ENCODE measurements around the gene CSF2RB.
A peak's percentile ranks its signal among the peaks of the same experiment; 100 is the strongest.
"Not testable (repeated sequence)": the region's sequence is repeated elsewhere in the genome, so short reads cannot be mapped to it uniquely, and the experiment has no call there.

The CSF2RB gene

GRCh38 chr22:36977401-36977861, 64.0 kb downstream of the CSF2RB start:
- Histone ChIP-seq H3K27me3 (ENCODE audit: control insufficient read depth, insufficient read depth, low read length) (no peaks in the 10 kb centered on the region), H3K36me3 (ENCODE audit: control insufficient read depth, insufficient read depth, low read length) (no peaks in the 10 kb centered on the region), H3K27ac (ENCODE audit: low read depth, low read length) (no peak overlapping the region), H3K4me1 (ENCODE audit: control insufficient read depth, insufficient read depth, low read length) (no peaks in the 10 kb centered on the region), H3K9me3 (ENCODE audit: control insufficient read depth, insufficient read depth, low read length) (no peaks in the 10 kb centered on the region), H3K4me3 (ENCODE audit: low read depth, low read length) (peak overlapping the region; percentile 55), H3K9ac (ENCODE audit: low read depth, low read length) (no peak overlapping the region)

GRCh38 chr22:36977947-36978660, 64.7 kb downstream of the CSF2RB start:
- H3K27ac ChIP-seq (ENCODE audit: low read depth, low read length) = no peak overlapping the region

GRCh38 chr22:36979016-36979910, 65.8 kb downstream of the CSF2RB start:
- no peak overlapping the region for H3K4me3 ChIP-seq (ENCODE audit: low read depth, low read length)

More at GRCh38 chr22:36977947-36978660, 64.7 kb downstream of the CSF2RB start:
- peak overlapping the region; percentile 55 for H3K4me3 ChIP-seq (ENCODE audit: low read depth, low read length)
- no peak overlapping the region for H3K9ac ChIP-seq (ENCODE audit: low read depth, low read length)
- H3K9me3 ChIP-seq (ENCODE audit: control insufficient read depth, insufficient read depth, low read length) = no peaks in the 10 kb centered on the region
- H3K36me3 ChIP-seq (ENCODE audit: control insufficient read depth, insufficient read depth, low read length) = no peaks in the 10 kb centered on the region
- H3K27me3 ChIP-seq (ENCODE audit: control insufficient read depth, insufficient read depth, low read length) = no peaks in the 10 kb centered on the region
- no peaks in the 10 kb centered on the region for H3K4me1 ChIP-seq (ENCODE audit: control insufficient read depth, insufficient read depth, low read length)

GRCh38 chr22:36981247-36981775, 67.9 kb downstream of the CSF2RB start:
- peaks cover 4% of the 10 kb centered on the region for H3K9me3 ChIP-seq (ENCODE audit: control insufficient read depth, insufficient read depth, low read length)
- H3K9ac ChIP-seq (ENCODE audit: low read depth, low read length) = no peak overlapping the region
- H3K27me3 ChIP-seq (ENCODE audit: control insufficient read depth, insufficient read depth, low read length) = no peaks in the 10 kb centered on the region
- no peaks in the 10 kb centered on the region for H3K4me1 ChIP-seq (ENCODE audit: control insufficient read depth, insufficient read depth, low read length)
- no peak overlapping the region for H3K4me3 ChIP-seq (ENCODE audit: low read depth, low read length)
- H3K36me3 ChIP-seq (ENCODE audit: control insufficient read depth, insufficient read depth, low read length) = no peaks in the 10 kb centered on the region
- no peak overlapping the region for H3K27ac ChIP-seq (ENCODE audit: low read depth, low read length)

More at GRCh38 chr22:36979016-36979910, 65.8 kb downstream of the CSF2RB start:
- no peak overlapping the region for H3K27ac ChIP-seq (ENCODE audit: low read depth, low read length)
- no peaks in the 10 kb centered on the region for H3K36me3 ChIP-seq (ENCODE audit: control insufficient read depth, insufficient read depth, low read length)
- no peaks in the 10 kb centered on the region for H3K9me3 ChIP-seq (ENCODE audit: control insufficient read depth, insufficient read depth, low read length)
- H3K27me3 ChIP-seq (ENCODE audit: control insufficient read depth, insufficient read depth, low read length) = no peaks in the 10 kb centered on the region
- no peaks in the 10 kb centered on the region for H3K4me1 ChIP-seq (ENCODE audit: control insufficient read depth, insufficient read depth, low read length)
- H3K9ac ChIP-seq (ENCODE audit: low read depth, low read length) = no peak overlapping the region

- H3K4me3 ChIP-seq (ENCODE audit: low read depth, low read length) = no peak overlapping the region
- H3K4me1 ChIP-seq (ENCODE audit: control insufficient read depth, insufficient read depth, low read length) = no peaks in the 10 kb centered on the region
- H3K27me3 ChIP-seq (ENCODE audit: control insufficient read depth, insufficient read depth, low read length) = no peaks in the 10 kb centered on the region
- no peak overlapping the region for H3K27ac ChIP-seq (ENCODE audit: low read depth, low read length)
- H3K9me3 ChIP-seq (ENCODE audit: control insufficient read depth, insufficient read depth, low read length) = peaks cover 4% of the 10 kb centered on the region
- no peak overlapping the region for H3K9ac ChIP-seq (ENCODE audit: low read depth, low read length)
- no peaks in the 10 kb centered on the region for H3K36me3 ChIP-seq (ENCODE audit: control insufficient read depth, insufficient read depth, low read length)
These were observed 68.7 kb downstream of the CSF2RB start for GRCh38 chr22:36982136-36982535.

GRCh38 chr22:36985211-36985889, 71.9 kb downstream of the CSF2RB start:
- H3K9ac ChIP-seq (ENCODE audit: low read depth, low read length) = no peak overlapping the region
- H3K9me3 ChIP-seq (ENCODE audit: control insufficient read depth, insufficient read depth, low read length) = peaks cover 4% of the 10 kb centered on the region
- no peaks in the 10 kb centered on the region; the same call in 1 of the 2 replicates for H3K27me3 ChIP-seq (ENCODE audit: control insufficient read depth, insufficient read depth, low read length)
- H3K36me3 ChIP-seq (ENCODE audit: control insufficient read depth, insufficient read depth, low read length) = no peaks in the 10 kb centered on the region
- no peak overlapping the region for H3K27ac ChIP-seq (ENCODE audit: low read depth, low read length)
- H3K4me3 ChIP-seq (ENCODE audit: low read depth, low read length) = no peak overlapping the region
- no peaks in the 10 kb centered on the region for H3K4me1 ChIP-seq (ENCODE audit: control insufficient read depth, insufficient read depth, low read length)

- H3K9me3 ChIP-seq (ENCODE audit: control insufficient read depth, insufficient read depth, low read length) = peaks cover 4% of the 10 kb centered on the region
- H3K9ac ChIP-seq (ENCODE audit: low read depth, low read length) = no peak overlapping the region
- no peaks in the 10 kb centered on the region for H3K4me1 ChIP-seq (ENCODE audit: control insufficient read depth, insufficient read depth, low read length)
- H3K36me3 ChIP-seq (ENCODE audit: control insufficient read depth, insufficient read depth, low read length) = no peaks in the 10 kb centered on the region
- H3K4me3 ChIP-seq (ENCODE audit: low read depth, low read length) = no peak overlapping the region
- no peaks in the 10 kb centered on the region; the same call in 1 of the 2 replicates for H3K27me3 ChIP-seq (ENCODE audit: control insufficient read depth, insufficient read depth, low read length)
- no peak overlapping the region for H3K27ac ChIP-seq (ENCODE audit: low read depth, low read length)
These were observed 72.9 kb downstream of the CSF2RB start for GRCh38 chr22:36986242-36986821.

- Histone ChIP-seq H3K27me3 (ENCODE audit: control insufficient read depth, insufficient read depth, low read length) (no peaks in the 10 kb centered on the region; the same call in 1 of the 2 replicates), H3K36me3 (ENCODE audit: control insufficient read depth, insufficient read depth, low read length) (no peaks in the 10 kb centered on the region), H3K9me3 (ENCODE audit: control insufficient read depth, insufficient read depth, low read length) (peaks cover 4% of the 10 kb centered on the region), H3K27ac (ENCODE audit: low read depth, low read length) (no peak overlapping the region), H3K4me1 (ENCODE audit: control insufficient read depth, insufficient read depth, low read length) (no peaks in the 10 kb centered on the region), H3K9ac (ENCODE audit: low read depth, low read length) (no peak overlapping the region), H3K4me3 (ENCODE audit: low read depth, low read length) (no peak overlapping the region)
These were observed 74.8 kb downstream of the CSF2RB start for GRCh38 chr22:36988075-36988832.

GRCh38 chr22:36989012-36989411, 75.6 kb downstream of the CSF2RB start:
- H3K9ac ChIP-seq (ENCODE audit: low read depth, low read length); H3K36me3 ChIP-seq (ENCODE audit: control insufficient read depth, insufficient read depth, low read length); H3K4me1 ChIP-seq (ENCODE audit: control insufficient read depth, insufficient read depth, low read length); H3K27me3 ChIP-seq (ENCODE audit: control insufficient read depth, insufficient read depth, low read length); H3K27ac ChIP-seq (ENCODE audit: low read depth, low read length); H3K4me3 ChIP-seq (ENCODE audit: low read depth, low read length); H3K9me3 ChIP-seq (ENCODE audit: control insufficient read depth, insufficient read depth, low read length): not testable (repeated sequence)

Measured in HUES48 (cell line).